ENCODE results near the gene LSM7.

LSM7 gene

DNA sequence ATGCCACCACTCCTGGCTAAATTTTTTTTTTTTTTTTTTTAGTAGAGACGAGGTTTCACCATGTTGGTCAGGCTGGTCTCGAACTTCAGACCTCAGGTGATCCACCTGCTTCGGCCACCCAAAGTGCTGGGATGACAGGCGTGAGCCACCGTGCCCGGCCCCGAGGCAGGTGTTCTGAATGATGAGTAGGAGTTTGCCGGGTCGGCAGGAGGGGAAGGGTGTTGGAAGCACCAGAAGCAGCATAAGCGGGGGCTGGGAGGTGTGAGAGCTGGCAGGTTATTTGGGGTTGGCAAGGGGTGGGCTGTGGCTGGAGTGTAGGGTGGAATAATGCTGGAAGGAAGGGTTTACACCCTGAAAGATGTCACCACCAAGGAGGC is 1.9 kb upstream of the LSM7 start:
- 87 to 94% methylated on average over 8 of the region's 10 CpGs for WGBS, 2 experiments (ENCODE audit: insufficient coverage in 2 of 2)
- no peak overlapping the region for H3K27ac ChIP-seq (ENCODE audit: low read depth, low read length, severe bottlenecking)
- H3K4me1 ChIP-seq (ENCODE audit: control insufficient read depth, insufficient read depth, low read length, poor library complexity, severe bottlenecking), result peaks cover 26% of the 10 kb centered on the region
- H3K9me3 ChIP-seq (ENCODE audit: control insufficient read depth, low read length), result no peaks in the 10 kb centered on the region
- no peak overlapping the region for H3K4me3 ChIP-seq (ENCODE audit: extremely low read depth, insufficient read depth, low read length, poor library complexity, severe bottlenecking)
- peaks cover 28% of the 10 kb centered on the region for H3K36me3 ChIP-seq (ENCODE audit: control insufficient read depth, insufficient read depth, low read length)

DNA sequence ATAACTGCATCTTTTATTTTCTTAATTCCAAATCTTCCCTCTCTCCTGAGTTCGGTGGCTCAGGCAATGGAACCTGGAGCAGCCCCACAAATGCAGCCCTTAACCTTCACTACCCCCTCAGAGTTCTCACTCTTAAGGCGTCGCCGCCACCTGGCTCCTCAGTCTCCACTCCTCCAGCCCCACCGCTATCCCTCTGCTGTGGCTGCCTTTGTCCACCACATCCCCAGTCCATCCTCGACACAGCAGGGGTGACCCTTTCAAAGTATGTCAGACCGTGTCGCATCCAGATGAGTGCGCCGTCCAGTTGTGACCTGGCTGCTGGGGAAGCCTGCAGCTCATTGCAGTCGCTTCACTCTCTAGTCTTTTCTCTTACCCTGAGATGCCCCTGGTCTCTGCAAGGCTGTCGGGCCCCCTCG is 1.1 kb upstream of the LSM7 start:
- Histone ChIP-seq H3K4me1 (ENCODE audit: control insufficient read depth, insufficient read depth, low read length, poor library complexity, severe bottlenecking) (peaks cover 26% of the 10 kb centered on the region), H3K9me3 (ENCODE audit: control insufficient read depth, low read length) (no peaks in the 10 kb centered on the region), H3K27ac (ENCODE audit: low read depth, low read length, severe bottlenecking) (no peak overlapping the region), H3K4me3 (ENCODE audit: extremely low read depth, insufficient read depth, low read length, poor library complexity, severe bottlenecking) (peak overlapping the region; percentile 98), H3K36me3 (ENCODE audit: control insufficient read depth, insufficient read depth, low read length) (peaks cover 30% of the 10 kb centered on the region)
- 49 to 51% methylated on average over 9 to 12 of the region's 13 CpGs for WGBS, 2 experiments (ENCODE audit: insufficient coverage in 2 of 2)

DNA sequence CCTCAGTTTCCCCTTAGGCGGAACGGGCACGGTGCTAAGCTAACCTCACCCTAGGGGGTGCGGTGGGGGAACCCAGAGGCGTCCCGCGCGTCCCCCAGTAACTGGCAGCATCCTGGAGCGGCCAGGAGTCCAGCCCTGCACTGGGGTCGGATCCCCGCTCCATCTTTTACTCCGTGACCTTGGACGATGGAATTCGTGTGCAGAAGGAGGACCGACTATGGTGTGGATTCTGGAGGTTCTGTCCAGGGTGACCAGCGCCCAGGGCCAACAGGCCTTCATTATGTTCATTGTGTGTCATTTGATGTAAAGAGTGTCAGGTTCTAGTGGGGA is 728 bp upstream of the LSM7 start:
- WGBS, 2 experiments (ENCODE audit: insufficient coverage in 2 of 2), result 6 to 12% methylated on average over 8 to 10 of the region's 16 CpGs
- H3K27ac ChIP-seq (ENCODE audit: low read depth, low read length, severe bottlenecking), result peak overlapping the region; percentile 74
- H3K9me3 ChIP-seq (ENCODE audit: control insufficient read depth, low read length), result no peaks in the 10 kb centered on the region
- peak overlapping the region; percentile 98 for H3K4me3 ChIP-seq (ENCODE audit: extremely low read depth, insufficient read depth, low read length, poor library complexity, severe bottlenecking)
- H3K36me3 ChIP-seq (ENCODE audit: control insufficient read depth, insufficient read depth, low read length), result peaks cover 30% of the 10 kb centered on the region
- H3K4me1 ChIP-seq (ENCODE audit: control insufficient read depth, insufficient read depth, low read length, poor library complexity, severe bottlenecking), result peaks cover 26% of the 10 kb centered on the region

GRCh38 chr19:2327773-2328400 is 499 bp downstream of the LSM7 start:
- Histone ChIP-seq H3K9me3 (ENCODE audit: control insufficient read depth, low read length) (no peaks in the 10 kb centered on the region), H3K4me1 (ENCODE audit: control insufficient read depth, insufficient read depth, low read length, poor library complexity, severe bottlenecking) (peaks cover 26% of the 10 kb centered on the region), H3K27ac (ENCODE audit: low read depth, low read length, severe bottlenecking) (peak overlapping the region; percentile 74), H3K36me3 (ENCODE audit: control insufficient read depth, insufficient read depth, low read length) (peaks cover 36% of the 10 kb centered on the region), H3K4me3 (ENCODE audit: extremely low read depth, insufficient read depth, low read length, poor library complexity, severe bottlenecking) (peak overlapping the region; percentile 98)
- WGBS, 2 experiments (ENCODE audit: insufficient coverage in 2 of 2), result 2 to 3% methylated on average over 7 to 12 of the region's 18 CpGs

GRCh38 chr19:2326699-2327360 is 1.6 kb downstream of the LSM7 start:
- no peak overlapping the region for H3K4me3 ChIP-seq (ENCODE audit: extremely low read depth, insufficient read depth, low read length, poor library complexity, severe bottlenecking)
- peak overlapping the region; percentile 74 for H3K27ac ChIP-seq (ENCODE audit: low read depth, low read length, severe bottlenecking)
- WGBS, 2 experiments (ENCODE audit: insufficient coverage in 2 of 2), result 87 to 92% methylated on average over 12 to 16 of the region's 16 CpGs
- H3K36me3 ChIP-seq (ENCODE audit: control insufficient read depth, insufficient read depth, low read length), result peaks cover 43% of the 10 kb centered on the region
- no peaks in the 10 kb centered on the region for H3K9me3 ChIP-seq (ENCODE audit: control insufficient read depth, low read length)
- H3K4me1 ChIP-seq (ENCODE audit: control insufficient read depth, insufficient read depth, low read length, poor library complexity, severe bottlenecking), result peaks cover 26% of the 10 kb centered on the region

- H3K27ac ChIP-seq (ENCODE audit: low read depth, low read length, severe bottlenecking), result no peak overlapping the region
- H3K36me3 ChIP-seq (ENCODE audit: control insufficient read depth, insufficient read depth, low read length), result peaks cover 48% of the 10 kb centered on the region
- WGBS, 2 experiments (ENCODE audit: insufficient coverage in 2 of 2), result 94% methylated on average over 17 to 29 of the region's 29 CpGs
These were observed 2.9 kb downstream of the LSM7 start for GRCh38 chr19:2325281-2326046.

GRCh38 chr19:2324220-2324948 is 4.0 kb downstream of the LSM7 start:
- 93 to 95% methylated on average over 31 to 34 of the region's 34 CpGs for WGBS, 2 experiments (ENCODE audit: insufficient coverage in 2 of 2)
- H3K36me3 ChIP-seq (ENCODE audit: control insufficient read depth, insufficient read depth, low read length), result peaks cover 48% of the 10 kb centered on the region
- no peaks in the 10 kb centered on the region for H3K9me3 ChIP-seq (ENCODE audit: control insufficient read depth, low read length)
- H3K4me3 ChIP-seq (ENCODE audit: extremely low read depth, insufficient read depth, low read length, poor library complexity, severe bottlenecking), result no peak overlapping the region
- H3K27ac ChIP-seq (ENCODE audit: low read depth, low read length, severe bottlenecking), result no peak overlapping the region
- peaks cover 14% of the 10 kb centered on the region for H3K4me1 ChIP-seq (ENCODE audit: control insufficient read depth, insufficient read depth, low read length, poor library complexity, severe bottlenecking)

More at GRCh38 chr19:2325281-2326046, 2.9 kb downstream of the LSM7 start:
- Histone ChIP-seq H3K9me3 (ENCODE audit: control insufficient read depth, low read length) (no peaks in the 10 kb centered on the region), H3K4me3 (ENCODE audit: extremely low read depth, insufficient read depth, low read length, poor library complexity, severe bottlenecking) (no peak overlapping the region), H3K4me1 (ENCODE audit: control insufficient read depth, insufficient read depth, low read length, poor library complexity, severe bottlenecking) (peaks cover 16% of the 10 kb centered on the region)

DNA sequence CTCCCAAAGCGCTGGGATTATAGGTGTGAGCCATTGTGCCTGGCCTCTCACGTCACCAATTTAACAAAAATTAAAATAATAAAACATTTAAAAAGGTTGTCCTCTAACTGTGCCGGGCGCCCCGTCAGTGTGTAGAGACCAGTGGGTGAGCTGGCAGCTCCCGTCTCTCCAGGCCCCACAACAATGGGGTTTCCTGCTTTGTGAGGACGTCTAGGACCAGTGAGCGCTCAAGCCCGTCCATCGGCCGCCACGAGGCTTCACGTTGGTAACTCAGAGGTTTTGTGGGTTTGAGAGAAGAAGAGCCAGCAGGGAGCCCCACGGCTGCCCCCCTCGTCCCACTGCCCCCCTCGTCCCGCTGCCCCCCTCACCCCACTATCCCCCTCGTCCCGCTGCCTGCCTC is 4.7 kb downstream of the LSM7 start:
- no peaks in the 10 kb centered on the region for H3K9me3 ChIP-seq (ENCODE audit: control insufficient read depth, low read length)
- 92 to 100% methylated on average over 4 to 8 of the region's 19 CpGs for WGBS, 2 experiments (ENCODE audit: insufficient coverage in 2 of 2)
- peaks cover 14% of the 10 kb centered on the region for H3K4me1 ChIP-seq (ENCODE audit: control insufficient read depth, insufficient read depth, low read length, poor library complexity, severe bottlenecking)
- no peak overlapping the region for H3K27ac ChIP-seq (ENCODE audit: low read depth, low read length, severe bottlenecking)
- no peak overlapping the region for H3K4me3 ChIP-seq (ENCODE audit: extremely low read depth, insufficient read depth, low read length, poor library complexity, severe bottlenecking)
- peaks cover 48% of the 10 kb centered on the region for H3K36me3 ChIP-seq (ENCODE audit: control insufficient read depth, insufficient read depth, low read length)

DNA sequence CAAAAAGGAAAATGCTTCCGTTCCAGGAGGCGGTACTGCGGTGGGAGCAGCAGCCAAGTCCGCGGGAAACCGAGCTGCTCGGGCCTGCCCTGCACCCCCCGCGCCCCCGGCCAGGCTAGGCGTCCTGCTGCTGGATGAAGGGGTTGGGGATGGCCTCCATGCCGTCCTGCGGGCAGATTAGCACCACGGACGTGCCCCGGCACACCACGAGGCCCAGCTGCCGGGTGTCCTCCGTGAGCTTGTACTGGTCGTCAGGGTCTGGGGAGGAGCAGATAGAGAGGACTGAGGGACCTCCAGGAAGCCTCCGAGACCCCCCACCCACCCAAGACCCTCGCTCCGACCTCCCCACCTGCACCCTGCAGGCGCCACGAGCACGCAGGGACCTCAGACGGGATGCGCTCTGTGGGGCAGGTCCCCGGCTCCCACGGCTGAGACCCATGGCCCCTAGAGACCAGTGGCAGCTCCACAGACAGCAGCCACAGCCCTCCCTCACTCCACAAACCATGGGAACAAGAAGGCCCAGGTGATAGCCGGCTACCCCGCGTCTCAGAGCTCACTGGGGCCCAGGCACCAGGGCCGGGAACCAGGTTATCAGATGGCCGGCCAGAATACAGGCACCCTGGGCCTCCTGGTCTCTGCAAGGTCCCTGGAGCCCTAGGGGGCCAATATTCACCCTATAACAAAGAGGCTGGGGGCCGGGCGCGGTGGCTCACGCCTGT is 6.7 kb downstream of the LSM7 start:
- Histone ChIP-seq H3K36me3 (ENCODE audit: control insufficient read depth, insufficient read depth, low read length) (peaks cover 44% of the 10 kb centered on the region), H3K9me3 (ENCODE audit: control insufficient read depth, low read length) (no peaks in the 10 kb centered on the region), H3K4me3 (ENCODE audit: extremely low read depth, insufficient read depth, low read length, poor library complexity, severe bottlenecking) (no peak overlapping the region), H3K4me1 (ENCODE audit: control insufficient read depth, insufficient read depth, low read length, poor library complexity, severe bottlenecking) (peaks cover 6% of the 10 kb centered on the region), H3K27ac (ENCODE audit: low read depth, low read length, severe bottlenecking) (no peak overlapping the region)
- WGBS, 2 experiments (ENCODE audit: insufficient coverage in 2 of 2), result 95% methylated on average over 32 to 34 of the region's 39 CpGs

- no peak overlapping the region for H3K4me3 ChIP-seq (ENCODE audit: extremely low read depth, insufficient read depth, low read length, poor library complexity, severe bottlenecking)
- H3K27ac ChIP-seq (ENCODE audit: low read depth, low read length, severe bottlenecking), result no peak overlapping the region
- WGBS, 2 experiments (ENCODE audit: insufficient coverage in 2 of 2), result 92 to 96% methylated on average over 9 to 12 of the region's 12 CpGs
- H3K36me3 ChIP-seq (ENCODE audit: control insufficient read depth, insufficient read depth, low read length), result peaks cover 39% of the 10 kb centered on the region
- H3K9me3 ChIP-seq (ENCODE audit: control insufficient read depth, low read length), result no peaks in the 10 kb centered on the region
- peaks cover 9% of the 10 kb centered on the region for H3K4me1 ChIP-seq (ENCODE audit: control insufficient read depth, insufficient read depth, low read length, poor library complexity, severe bottlenecking)
These were observed 7.4 kb downstream of the LSM7 start for GRCh38 chr19:2320939-2321338.

Measured in mesodermal cell (in vitro differentiated cells).